Motor neuron (in vitro differentiated cells): ENCODE measurements around the gene HIVEP2. TPM values are rescaled to one million over a fixed set of nuclear protein-coding genes. Genes with fewer than 3 reads are reported as not detected.

ENCODE experiments used
- ATAC-seq, 8 experiments: fragments of 200-7000 bp; cut with Tn5 transposase; replicated peaks in 6 of 8; 2 replicates each; pipeline ENCODE4 v1.8.0; 2021; ENCODE audit warnings: mild to moderate bottlenecking in 8 of 8, moderate library complexity in 8 of 8
- H3K27ac ChIP-seq, 2 donors: fragments of 250-450 bp; sonication (Bioruptor Pico); 2 replicates each; pipeline ENCODE4 v1.9.0; 2021; ENCODE audit warnings: antibody characterized with exemption in 2 of 2, mild to moderate bottlenecking in 2 of 2, moderate library complexity in 1 of 2
- H3K4me1 ChIP-seq, 2 donors: fragments of 250-450 bp; sonication (Bioruptor Pico); replicated peaks in 1 of 2; 2 replicates each; pipeline ENCODE4 v1.6.1; 2021; ENCODE audit warnings: antibody characterized with exemption in 2 of 2, mild to moderate bottlenecking in 2 of 2, moderate library complexity in 1 of 2
- H3K4me3 ChIP-seq, 5 donors: fragments of 250-450 bp; sonication (Bioruptor Pico); 2 replicates each; pipeline ENCODE4 v1.9.0; 2021; ENCODE audit warnings: antibody characterized with exemption in 5 of 5, mild to moderate bottlenecking in 5 of 5, moderate library complexity in 4 of 5
- WGBS, 10 experiments: fragments of 450-650 bp; shearing (Covaris generic); methylation state at CpG; one replicate each; pipeline ENCODE4 v1.0.0; 2022; 5-methylcytosine and 5-hydroxymethylcytosine counted together
- in situ Hi-C, 9 experiments: fragments of 400-800 bp; cut with MboI; loops; one replicate each; pipeline ENCODE4 v1.15.0; 2021; ENCODE audit warnings: low sequenced_read_pairs in 9 of 9, low pct_unique_long_range_greater_than_20kb in 2 of 9; ENCODE audit not compliant: unreplicated experiment in 9 of 9
- total RNA-seq, 8 experiments: library from RNA; unstranded; fragments of 300-600 nt; gene quantifications; 2 replicates each; pipeline versions ENCODE4 v1.2.3 to v1.2.4, GENCODE V29; 2022

HIVEP2 gene
- total RNA-seq, 8 experiments from 2014 or later, result 10.3 to 37.7 (median 13.5) TPM

DNA sequence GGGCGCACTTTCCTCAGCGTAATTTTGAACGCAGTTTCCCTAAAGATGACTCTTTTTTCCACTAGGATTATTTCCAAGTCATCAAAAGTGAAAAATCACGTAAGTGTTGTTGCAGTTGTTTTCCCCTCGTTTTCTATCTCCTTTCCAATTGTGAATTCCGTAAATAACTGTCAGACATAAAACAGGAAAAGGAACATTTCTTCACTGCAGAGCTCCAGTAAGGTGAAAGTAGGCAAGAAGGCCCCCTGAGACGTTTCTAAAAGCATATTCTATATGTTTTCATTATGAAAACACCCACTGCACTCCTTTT, 17.8 kb downstream of the HIVEP2 start:
- no peak for ATAC-seq
- WGBS, 10 experiments, result 0 to 20% (median 7%) methylated on average over 2 to 6 of the region's 7 CpGs; no CpG with 5 or more reads in 1 of the 10 experiments
- H3K27ac ChIP-seq, result peak overlapping the region; percentile 76 to 89

DNA sequence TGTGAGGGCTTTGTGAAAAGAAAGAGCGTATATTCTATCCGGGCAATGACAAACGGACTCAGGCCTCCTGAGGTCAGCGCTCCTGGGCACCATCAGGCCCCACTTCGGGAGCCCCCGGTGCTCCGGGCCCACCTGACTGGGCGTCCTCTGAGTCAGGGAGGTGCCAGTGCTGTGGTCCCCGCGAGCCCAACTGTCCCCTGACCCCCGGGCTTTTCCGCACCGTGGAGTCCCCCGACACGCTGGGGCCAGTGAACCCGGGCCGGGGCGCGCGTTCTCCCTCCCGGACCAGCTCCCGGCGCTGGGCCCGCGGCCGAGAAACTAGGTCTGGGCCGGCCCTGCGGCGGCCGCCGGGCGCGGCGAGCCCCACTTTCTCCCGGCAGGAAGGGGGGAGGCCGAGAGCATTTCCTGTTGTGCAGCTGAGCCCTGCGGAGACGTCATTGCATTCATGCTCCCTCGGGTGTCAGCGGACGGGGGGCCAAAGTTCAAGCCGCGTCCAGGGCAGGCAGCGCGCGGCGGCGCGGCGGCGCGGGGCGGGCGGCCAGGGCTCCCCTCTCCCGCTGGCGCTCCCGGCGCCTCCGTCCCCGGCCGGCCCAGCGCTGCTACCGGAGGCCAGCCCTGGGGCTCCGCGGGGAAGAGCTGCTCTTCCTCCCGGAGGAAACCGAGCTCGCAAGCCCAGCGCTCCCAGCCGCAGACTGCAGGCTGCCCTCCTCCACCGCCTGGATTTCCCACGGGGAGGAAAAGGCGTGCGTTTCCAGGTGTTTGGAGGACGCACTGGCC, 18.3 kb downstream of the HIVEP2 start:
- peak overlapping the region; percentile 76 to 89 for H3K27ac ChIP-seq
- 0 to 3% (median 0%) methylated on average over 1 to 18 of the region's 75 CpGs; no CpG with 5 or more reads in 4 of the 10 experiments for WGBS, 10 experiments
- in situ Hi-C loops, result loop anchor here in 1 of 9 experiments (25.0 kb wide), 1 partner anchor 239 kb away; no protein-coding TSS in a partner anchor
- H3K4me1 ChIP-seq, result peaks cover 11 to 17% of the 10 kb centered on the region in 2 donors
- H3K4me3 ChIP-seq, result peak overlapping the region; percentile 40 to 49 (median 47)
- peak; percentile 84 to 95 (median 92) for ATAC-seq

More for the DNA sequence above, 17.8 kb downstream of the HIVEP2 start:
- H3K4me3 ChIP-seq, result peak overlapping the region; percentile 40 to 49 (median 47)
- H3K4me1 ChIP-seq, result peaks cover 11 to 17% of the 10 kb centered on the region in 2 donors
- in situ Hi-C loops, result loop anchor here in 1 of 9 experiments (25.0 kb wide), 1 partner anchor 240 kb away; no protein-coding TSS in a partner anchor

DNA sequence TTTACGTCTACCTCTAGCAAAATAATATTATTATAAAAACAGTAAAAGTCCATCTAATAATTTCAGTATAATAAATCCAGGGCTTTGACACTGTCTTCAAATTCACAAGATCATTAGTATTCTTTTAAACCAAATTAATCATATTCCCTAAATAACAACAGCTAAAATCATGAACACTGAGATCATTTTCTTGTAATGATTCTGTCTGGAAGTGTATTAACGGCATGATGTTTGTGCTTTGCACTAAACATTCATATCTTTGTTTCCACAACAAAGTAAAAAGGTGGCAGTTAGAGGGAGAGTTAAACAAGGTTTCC, 18.8 kb downstream of the HIVEP2 start:
- peaks cover 11 to 17% of the 10 kb centered on the region in 2 donors for H3K4me1 ChIP-seq
- 17 to 100% (median 65%) methylated on average over 1 to 2 of the region's 2 CpGs; no CpG with 5 or more reads in 1 of the 10 experiments for WGBS, 10 experiments
- H3K27ac ChIP-seq, result peak overlapping the region; percentile 76 to 89

DNA sequence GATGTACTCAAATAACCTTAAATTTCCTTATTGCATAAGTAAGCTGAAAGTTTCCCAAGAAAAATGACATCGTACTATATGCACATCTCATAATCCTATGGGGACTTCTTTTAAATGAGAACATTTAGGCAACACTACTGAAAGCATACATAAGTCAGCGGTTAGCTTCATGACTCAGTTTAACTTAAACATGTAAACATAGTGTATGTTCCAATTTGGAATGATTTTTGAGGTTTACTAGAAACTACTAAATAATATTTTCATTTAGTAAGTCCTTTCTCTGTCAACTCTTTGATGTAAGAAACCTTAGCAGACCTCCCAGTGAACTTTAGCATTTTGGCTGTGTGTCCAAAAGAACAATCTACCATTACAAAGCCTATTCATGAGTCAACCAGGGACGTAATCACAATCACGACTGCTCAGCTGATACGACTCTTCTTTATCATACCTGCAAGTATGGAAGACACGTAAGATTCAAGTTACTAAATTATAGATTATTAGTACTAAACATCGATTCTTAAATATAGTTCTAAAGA, 19.3 kb downstream of the HIVEP2 start:
- ATAC-seq, result no peak
- Histone ChIP-seq H3K4me3 (peak overlapping the region in 1 of 5 donors; percentile 48), H3K4me1 (peaks cover 11 to 17% of the 10 kb centered on the region in 2 donors), H3K27ac (no peak overlapping the region)
- 47 to 100% (median 70%) methylated on average over 2 to 6 of the region's 7 CpGs for WGBS, 10 experiments
- in situ Hi-C loops, result loop anchor here in 1 of 9 experiments (25.0 kb wide), 1 partner anchor 238 kb away; no protein-coding TSS in a partner anchor

More for the DNA sequence above, 18.8 kb downstream of the HIVEP2 start:
- peak overlapping the region; percentile 40 to 49 (median 47) for H3K4me3 ChIP-seq
- no peak for ATAC-seq
- in situ Hi-C loops, result loop anchor here in 1 of 9 experiments (25.0 kb wide), 1 partner anchor 239 kb away; no protein-coding TSS in a partner anchor

DNA sequence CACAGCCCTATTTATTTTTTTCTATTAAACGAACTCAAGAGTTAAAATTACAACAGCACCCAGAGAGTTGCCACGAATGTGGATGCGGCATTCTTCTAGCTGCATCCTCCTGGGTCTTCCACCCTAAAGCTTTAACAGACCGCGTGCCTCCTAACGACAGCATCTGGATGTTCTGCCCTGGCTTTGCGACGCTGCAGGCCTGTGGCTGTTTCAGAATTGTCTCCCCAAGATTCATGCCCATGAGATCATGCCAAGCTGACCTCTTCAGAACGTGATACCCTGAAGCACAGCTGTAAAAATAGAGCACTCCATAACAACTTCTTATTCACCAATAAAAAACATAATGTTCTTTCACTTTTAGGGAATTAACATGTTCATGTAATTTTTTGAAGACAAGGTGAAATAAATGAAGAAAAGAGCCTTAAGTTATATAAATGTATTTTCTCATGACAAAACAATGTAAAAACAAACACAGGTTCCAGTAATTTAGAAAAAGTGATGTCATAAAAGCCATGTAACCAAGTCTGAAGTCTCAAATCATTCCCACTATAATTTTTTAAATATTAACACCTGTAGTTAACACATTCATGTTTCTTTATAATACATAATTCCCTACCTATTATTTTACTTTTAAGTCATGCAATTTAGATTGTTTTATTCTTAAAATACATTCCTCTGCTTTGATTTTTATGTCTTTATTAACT, 26.5 kb downstream of the HIVEP2 start:
- H3K4me3 ChIP-seq, result no peak overlapping the region
- 77 to 100% (median 83%) methylated on average over 1 to 9 of the region's 9 CpGs; no CpG with 5 or more reads in 2 of the 10 experiments for WGBS, 10 experiments
- H3K27ac ChIP-seq, result no peak overlapping the region
- H3K4me1 ChIP-seq, result no peaks in the 10 kb centered on the region
- ATAC-seq, result no peak
- in situ Hi-C loops, result no loop called here

DNA sequence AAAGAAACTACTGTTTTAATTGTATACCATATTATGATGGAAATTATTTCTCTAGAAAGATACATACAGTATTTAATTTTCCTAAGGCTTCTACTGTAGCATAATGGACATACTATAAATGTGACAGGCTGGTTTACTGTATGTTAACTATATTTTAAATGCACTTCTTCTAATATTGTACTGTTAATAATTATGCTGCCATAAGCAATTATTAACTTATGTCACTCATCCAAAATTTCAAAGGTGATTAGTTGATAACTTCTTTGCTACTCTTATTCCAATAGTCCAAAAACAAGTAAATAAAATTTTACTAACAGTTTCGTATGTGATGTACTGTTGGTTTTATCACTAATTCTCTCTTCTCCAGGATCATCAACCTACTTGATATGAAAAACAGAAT, 28.1 kb downstream of the HIVEP2 start:
- Histone ChIP-seq H3K27ac (no peak overlapping the region), H3K4me1 (peaks cover 1 to 5% of the 10 kb centered on the region in 2 donors), H3K4me3 (no peak overlapping the region)
- in situ Hi-C loops, result no loop called here
- ATAC-seq, result no peak
- WGBS, 10 experiments, result 89 to 100% (median 100%) methylated on average over 1 of the region's 1 CpG; no CpG with 5 or more reads in 1 of the 10 experiments

DNA sequence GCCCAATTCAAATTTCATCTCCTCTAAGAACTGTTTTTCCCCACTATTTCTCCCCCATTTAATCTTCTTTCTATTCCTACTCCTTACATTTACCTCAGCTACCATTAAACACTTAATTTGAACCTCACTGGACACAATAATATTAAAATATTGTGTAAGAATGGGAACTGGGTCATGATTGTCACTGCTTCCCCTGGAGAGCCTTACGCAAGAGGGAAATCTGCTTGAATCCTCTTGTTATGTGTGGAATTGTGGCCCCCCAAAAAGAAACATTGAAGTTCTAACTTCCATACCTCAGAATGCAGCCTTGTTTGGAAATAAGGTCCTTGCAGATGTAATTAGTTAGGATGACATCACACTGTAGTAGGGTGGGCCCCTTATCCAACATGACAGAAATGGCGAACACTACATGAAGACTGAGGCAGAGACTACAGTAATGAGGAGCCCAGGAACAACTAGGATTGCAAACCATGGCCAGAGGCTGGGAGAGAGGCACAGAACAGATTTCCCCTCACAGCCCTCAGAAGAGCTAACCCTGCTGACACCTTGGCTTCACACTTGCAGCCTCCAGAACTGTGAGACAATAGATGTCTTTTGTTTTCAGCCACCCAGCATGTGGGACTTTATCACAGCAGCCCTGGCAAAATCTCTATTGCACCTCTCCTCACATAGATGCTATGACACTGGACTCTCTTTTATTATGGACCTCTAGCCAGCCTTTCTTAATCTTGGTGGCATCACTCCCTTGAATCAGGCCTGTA, 29.9 kb downstream of the HIVEP2 start:
- H3K27ac ChIP-seq, result no peak overlapping the region
- 80 to 100% (median 100%) methylated on average over 1 to 2 of the region's 2 CpGs; no CpG with 5 or more reads in 3 of the 10 experiments for WGBS, 10 experiments
- H3K4me3 ChIP-seq, result no peak overlapping the region
- in situ Hi-C loops, result no loop called here
- ATAC-seq, result peak in 1 of 8 experiments; percentile 31
- H3K4me1 ChIP-seq, result peaks cover 6 to 13% of the 10 kb centered on the region in 2 donors

DNA sequence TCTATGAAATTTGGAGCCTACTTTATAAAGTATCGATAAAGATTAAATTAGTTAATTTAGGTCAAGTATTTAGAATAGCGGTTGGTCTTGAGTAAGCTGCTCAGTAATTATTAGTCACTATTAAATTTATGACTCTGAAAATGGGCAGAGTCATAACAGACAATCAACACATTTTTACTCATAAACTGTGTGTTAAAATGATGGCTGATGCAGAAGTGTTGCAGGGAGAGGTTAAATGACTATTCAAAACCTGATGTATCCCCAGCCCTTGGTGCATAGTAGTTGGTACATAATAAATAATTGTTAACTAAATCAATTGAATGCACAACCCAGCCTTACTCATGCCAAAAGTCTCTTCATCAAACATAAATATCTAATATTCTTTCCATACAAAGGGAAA, 30.6 kb downstream of the HIVEP2 start:
- Histone ChIP-seq H3K4me3 (no peak overlapping the region), H3K4me1 (peaks cover 6 to 13% of the 10 kb centered on the region in 2 donors), H3K27ac (no peak overlapping the region)
- ATAC-seq, result peak in 2 of 8 experiments; percentile 29 to 34
- in situ Hi-C loops, result no loop called here
- WGBS, 10 experiments, result 77 to 100% (median 93%) methylated on average over 1 to 2 of the region's 2 CpGs; no CpG with 5 or more reads in 3 of the 10 experiments

DNA sequence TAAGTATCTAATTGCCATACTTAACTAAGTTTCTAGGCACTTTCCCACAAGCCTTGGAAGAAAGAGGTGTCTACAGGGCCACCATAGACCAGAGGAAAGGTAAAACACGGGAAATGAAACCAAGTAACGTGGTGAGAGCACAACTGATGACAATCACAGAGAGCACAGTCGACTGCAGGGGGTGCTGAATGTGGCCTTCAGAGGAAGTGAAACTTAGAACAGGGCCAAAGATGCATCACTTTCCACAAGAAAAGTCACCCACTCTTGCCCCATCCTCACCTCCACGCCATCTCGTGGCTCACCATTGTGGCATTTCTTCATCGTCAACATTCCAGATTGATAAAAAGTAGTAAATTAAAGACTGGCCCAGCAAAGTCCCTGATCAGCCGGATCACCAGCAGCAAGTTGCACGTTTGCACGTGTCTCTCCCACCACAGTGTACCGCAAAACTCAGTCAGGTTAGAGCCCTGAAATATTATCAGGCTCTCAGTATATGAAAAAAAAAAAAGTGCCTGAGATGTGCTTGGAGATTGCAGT, 31.4 kb downstream of the HIVEP2 start:
- H3K27ac ChIP-seq, result no peak overlapping the region
- in situ Hi-C loops, result no loop called here
- no peak overlapping the region for H3K4me3 ChIP-seq
- H3K4me1 ChIP-seq, result peaks cover 6 to 13% of the 10 kb centered on the region in 2 donors
- no peak for ATAC-seq
- WGBS, 10 experiments, result 81 to 100% (median 99%) methylated on average over 2 to 10 of the region's 10 CpGs; no CpG with 5 or more reads in 4 of the 10 experiments

DNA sequence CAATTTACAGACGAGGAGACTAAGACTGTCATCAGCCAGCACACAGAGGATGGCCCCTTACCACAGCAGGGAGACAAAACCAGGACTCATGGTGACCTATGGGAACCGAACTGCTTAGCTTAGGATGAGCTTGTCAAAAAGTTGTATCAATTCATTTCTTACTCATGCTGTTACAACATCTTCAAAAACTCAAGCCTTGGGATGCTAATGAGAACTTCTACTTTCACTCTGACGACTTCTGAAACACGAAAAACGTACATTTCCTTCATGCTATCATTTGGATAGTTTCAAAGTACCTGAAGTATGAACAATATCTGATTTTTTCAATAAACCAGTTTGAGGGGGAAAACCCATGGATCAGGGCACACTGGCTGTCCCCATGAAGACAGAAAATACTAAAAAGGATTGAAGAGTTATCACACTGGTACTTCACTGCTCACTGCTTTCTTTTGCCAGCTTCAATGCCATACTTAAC, 31.9 kb downstream of the HIVEP2 start:
- H3K27ac ChIP-seq, result no peak overlapping the region
- ATAC-seq, result no peak
- in situ Hi-C loops, result no loop called here

DNA sequence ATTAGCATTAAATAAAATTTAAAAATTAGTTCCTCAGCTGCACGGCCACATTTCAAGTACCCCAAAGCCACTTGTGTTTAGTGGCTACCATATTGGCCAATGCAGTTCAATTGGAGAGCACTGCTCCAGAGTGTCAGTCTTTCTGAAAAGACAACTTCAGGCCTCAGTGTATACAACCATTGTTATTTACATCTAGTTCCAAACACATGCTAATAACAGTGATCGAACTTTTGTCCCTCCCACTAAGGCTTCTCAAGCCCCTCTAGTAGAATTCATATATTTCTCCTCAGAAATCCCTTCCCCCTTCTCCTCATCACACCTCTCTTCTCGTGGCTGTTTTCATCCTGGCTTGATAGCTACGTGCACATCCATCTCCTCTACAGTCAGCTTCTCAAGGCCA, 32.9 kb downstream of the HIVEP2 start:
- H3K27ac ChIP-seq, result no peak overlapping the region
- peaks cover 6 to 13% of the 10 kb centered on the region in 2 donors for H3K4me1 ChIP-seq
- no peak overlapping the region for H3K4me3 ChIP-seq
- in situ Hi-C loops, result no loop called here
- 37 to 100% (median 86%) methylated on average over 1 to 4 of the region's 4 CpGs for WGBS, 10 experiments
- no peak for ATAC-seq

More for the DNA sequence above, 31.9 kb downstream of the HIVEP2 start:
- peaks cover 6 to 13% of the 10 kb centered on the region in 2 donors for H3K4me1 ChIP-seq
- H3K4me3 ChIP-seq, result no peak overlapping the region
- 68 to 100% (median 97%) methylated on average over 2 to 5 of the region's 5 CpGs; no CpG with 5 or more reads in 1 of the 10 experiments for WGBS, 10 experiments

DNA sequence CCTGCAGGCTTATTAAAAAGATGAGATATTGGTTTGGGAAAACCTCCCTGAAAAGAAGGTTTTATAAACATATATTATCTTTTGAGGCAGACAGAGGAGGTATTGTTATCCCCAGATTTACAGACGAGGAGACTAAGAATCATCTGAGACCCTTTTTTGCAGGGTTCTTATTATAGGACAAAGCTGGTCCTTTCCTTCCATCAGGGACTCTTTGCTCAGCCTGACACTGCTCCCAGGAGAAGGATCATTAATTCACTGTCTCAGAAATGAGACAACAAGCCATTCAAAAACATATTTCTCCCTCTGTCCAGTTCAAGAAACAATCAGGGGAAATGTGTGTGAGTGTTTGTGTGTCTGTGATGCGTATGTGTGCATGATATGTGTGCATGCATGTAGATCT, 33.5 kb downstream of the HIVEP2 start:
- Histone ChIP-seq H3K4me1 (peaks cover 6 to 13% of the 10 kb centered on the region in 2 donors), H3K4me3 (no peak overlapping the region), H3K27ac (peak overlapping the region in 1 of 2 donors; percentile 19)
- in situ Hi-C loops, result no loop called here
- ATAC-seq, result peak in 3 of 8 experiments; percentile 16 to 57 (median 24)
- WGBS, 10 experiments, result 60 to 100% (median 83%) methylated on average over 1 to 2 of the region's 2 CpGs; no CpG with 5 or more reads in 1 of the 10 experiments
